OCI-LY7 (cell line): Measurements from ENCODE around the gene FAM171A2.

ENCODE experiments used
- CTCF ChIP-seq: fragments of 200-600 bp; sonication (generic); conservative IDR thresholded peaks from 2 replicates; pipeline ENCODE4 v1.5.1; 2014; ENCODE audit warnings: mild to moderate bottlenecking, antibody characterized with exemption, low read length, moderate library complexity, mixed read lengths
- EZH2phosphoT487 ChIP-seq: fragments of 200-600 bp; sonication (generic); IDR thresholded peaks from 2 replicates; pipeline ENCODE4 v1.6.1; 2018; ENCODE audit warnings: low read depth, borderline replicate concordance, mild to moderate bottlenecking, mixed run types, antibody characterized with exemption, low read length, moderate library complexity, mixed read lengths

GRCh38 chr17:44381810-44382305 is 18.2 kb upstream of the FAM171A2 start:
- no peak for TF ChIP-seq CTCF
- TF ChIP-seq EZH2phosphoT487 = no peak
